ENCODE results near the gene EGFR.

Gene EGFR

GRCh38 chr7:55122263-55122662 is 103.4 kb downstream of the EGFR start:
- ATAC-seq, result no peak
- no peak for TF ChIP-seq TCF4 (CRISPR knock-in tag; IDR thresholded peaks at IDR 0.05; ENCODE audit: borderline replicate concordance)
- no peak for TF ChIP-seq BACH2 (CRISPR knock-in tag; IDR thresholded peaks at IDR 0.05; ENCODE audit: borderline replicate concordance)
- TF ChIP-seq, protein P1, sequence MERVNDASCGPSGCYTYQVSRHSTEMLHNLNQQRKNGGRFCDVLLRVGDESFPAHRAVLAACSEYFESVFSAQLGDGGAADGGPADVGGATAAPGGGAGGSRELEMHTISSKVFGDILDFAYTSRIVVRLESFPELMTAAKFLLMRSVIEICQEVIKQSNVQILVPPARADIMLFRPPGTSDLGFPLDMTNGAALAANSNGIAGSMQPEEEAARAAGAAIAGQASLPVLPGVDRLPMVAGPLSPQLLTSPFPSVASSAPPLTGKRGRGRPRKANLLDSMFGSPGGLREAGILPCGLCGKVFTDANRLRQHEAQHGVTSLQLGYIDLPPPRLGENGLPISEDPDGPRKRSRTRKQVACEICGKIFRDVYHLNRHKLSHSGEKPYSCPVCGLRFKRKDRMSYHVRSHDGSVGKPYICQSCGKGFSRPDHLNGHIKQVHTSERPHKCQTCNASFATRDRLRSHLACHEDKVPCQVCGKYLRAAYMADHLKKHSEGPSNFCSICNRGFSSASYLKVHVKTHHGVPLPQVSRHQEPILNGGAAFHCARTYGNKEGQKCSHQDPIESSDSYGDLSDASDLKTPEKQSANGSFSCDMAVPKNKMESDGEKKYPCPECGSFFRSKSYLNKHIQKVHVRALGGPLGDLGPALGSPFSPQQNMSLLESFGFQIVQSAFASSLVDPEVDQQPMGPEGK (CRISPR knock-in tag; IDR thresholded peaks at IDR 0.05; ENCODE audit: borderline replicate concordance), result no peak
- TF ChIP-seq ARNTL (CRISPR knock-in tag; IDR thresholded peaks at IDR 0.05; ENCODE audit: borderline replicate concordance, low read depth), result no peak
- no peak for TF ChIP-seq TSHZ2 (CRISPR knock-in tag; IDR thresholded peaks at IDR 0.05)
- TF ChIP-seq ZNF70 (CRISPR knock-in tag; IDR thresholded peaks at IDR 0.05), result no peak
- TF ChIP-seq ZFP3 (CRISPR knock-in tag; IDR thresholded peaks at IDR 0.05), result no peak
- no peak for TF ChIP-seq GLIS3 (CRISPR knock-in tag; IDR thresholded peaks at IDR 0.05)
- TF ChIP-seq ZC3H10 (CRISPR knock-in tag; IDR thresholded peaks at IDR 0.05), result no peak
- TF ChIP-seq ESRRG (CRISPR knock-in tag; IDR thresholded peaks at IDR 0.05), result no peak

- TF ChIP-seq, protein P2, sequence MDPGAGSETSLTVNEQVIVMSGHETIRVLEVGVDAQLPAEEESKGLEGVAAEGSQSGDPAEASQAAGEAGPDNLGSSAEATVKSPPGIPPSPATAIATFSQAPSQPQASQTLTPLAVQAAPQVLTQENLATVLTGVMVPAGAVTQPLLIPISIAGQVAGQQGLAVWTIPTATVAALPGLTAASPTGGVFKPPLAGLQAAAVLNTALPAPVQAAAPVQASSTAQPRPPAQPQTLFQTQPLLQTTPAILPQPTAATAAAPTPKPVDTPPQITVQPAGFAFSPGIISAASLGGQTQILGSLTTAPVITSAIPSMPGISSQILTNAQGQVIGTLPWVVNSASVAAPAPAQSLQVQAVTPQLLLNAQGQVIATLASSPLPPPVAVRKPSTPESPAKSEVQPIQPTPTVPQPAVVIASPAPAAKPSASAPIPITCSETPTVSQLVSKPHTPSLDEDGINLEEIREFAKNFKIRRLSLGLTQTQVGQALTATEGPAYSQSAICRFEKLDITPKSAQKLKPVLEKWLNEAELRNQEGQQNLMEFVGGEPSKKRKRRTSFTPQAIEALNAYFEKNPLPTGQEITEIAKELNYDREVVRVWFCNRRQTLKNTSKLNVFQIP (CRISPR knock-in tag; IDR thresholded peaks at IDR 0.05; ENCODE audit: borderline replicate concordance, low read depth), result no peak
- TF ChIP-seq TSHZ2 (CRISPR knock-in tag; IDR thresholded peaks at IDR 0.05) (no peak), ARNTL (CRISPR knock-in tag; IDR thresholded peaks at IDR 0.05; ENCODE audit: borderline replicate concordance, low read depth) (no peak), TCF4 (CRISPR knock-in tag; IDR thresholded peaks at IDR 0.05; ENCODE audit: borderline replicate concordance) (no peak), ZNF8 (CRISPR knock-in tag; IDR thresholded peaks at IDR 0.05) (no peak), OSR1 (CRISPR knock-in tag; IDR thresholded peaks at IDR 0.05) (no peak), RARB (CRISPR knock-in tag; IDR thresholded peaks at IDR 0.05) (no peak), ESRRG (CRISPR knock-in tag; IDR thresholded peaks at IDR 0.05) (no peak), ZFP30 (CRISPR knock-in tag; IDR thresholded peaks at IDR 0.05) (no peak), ZNF70 (CRISPR knock-in tag; IDR thresholded peaks at IDR 0.05) (no peak), ISL1 (CRISPR knock-in tag; IDR thresholded peaks at IDR 0.05) (no peak), TOX (CRISPR knock-in tag; IDR thresholded peaks at IDR 0.05; ENCODE audit: borderline replicate concordance) (no peak), ZC3H10 (CRISPR knock-in tag; IDR thresholded peaks at IDR 0.05) (no peak), SNAI2 (CRISPR knock-in tag; IDR thresholded peaks at IDR 0.05) (no peak), GLIS3 (CRISPR knock-in tag; IDR thresholded peaks at IDR 0.05) (no peak), PPARA (CRISPR knock-in tag; IDR thresholded peaks at IDR 0.05; ENCODE audit: borderline replicate concordance) (no peak)
- TF ChIP-seq, protein P1 (CRISPR knock-in tag; IDR thresholded peaks at IDR 0.05; ENCODE audit: borderline replicate concordance), result no peak
- TF ChIP-seq, protein P3, sequence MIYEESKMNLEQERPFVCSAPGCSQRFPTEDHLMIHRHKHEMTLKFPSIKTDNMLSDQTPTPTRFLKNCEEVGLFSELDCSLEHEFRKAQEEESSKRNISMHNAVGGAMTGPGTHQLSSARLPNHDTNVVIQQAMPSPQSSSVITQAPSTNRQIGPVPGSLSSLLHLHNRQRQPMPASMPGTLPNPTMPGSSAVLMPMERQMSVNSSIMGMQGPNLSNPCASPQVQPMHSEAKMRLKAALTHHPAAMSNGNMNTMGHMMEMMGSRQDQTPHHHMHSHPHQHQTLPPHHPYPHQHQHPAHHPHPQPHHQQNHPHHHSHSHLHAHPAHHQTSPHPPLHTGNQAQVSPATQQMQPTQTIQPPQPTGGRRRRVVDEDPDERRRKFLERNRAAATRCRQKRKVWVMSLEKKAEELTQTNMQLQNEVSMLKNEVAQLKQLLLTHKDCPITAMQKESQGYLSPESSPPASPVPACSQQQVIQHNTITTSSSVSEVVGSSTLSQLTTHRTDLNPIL (CRISPR knock-in tag; IDR thresholded peaks at IDR 0.05; ENCODE audit: low read depth), result no peak
- ATAC-seq, result peak; percentile 11; the same call in 1 of the 3 replicates
These were observed 106.4 kb downstream of the EGFR start for GRCh38 chr7:55124989-55125875.

Measured in SK-N-SH treated with all-trans-retinoic acid at 6 μM for 48 hours (cell line).